Panc1 (cell line): ENCODE measurements around the gene KCTD14.
"Not testable (repeated sequence)": the region's sequence is repeated elsewhere in the genome, so short reads cannot be mapped to it uniquely, and the experiment has no call there.

Experiments used
- CTCF ChIP-seq: fragments of 450-650 bp; IDR thresholded peaks from 2 replicates; pipeline ENCODE4 v1.5.1; 2017; ENCODE audit warnings: mild to moderate bottlenecking
- POLR2AphosphoS5 ChIP-seq: IDR thresholded peaks from 2 replicates; pipeline ENCODE4 v1.6.1; 2012; ENCODE audit warnings: mild to moderate bottlenecking, low read depth, low read length, moderate library complexity
- REST ChIP-seq, 2 experiments: IDR thresholded peaks; 2 replicates each; pipeline ENCODE4 v1.6.1; 2011 to 2012; ENCODE audit warnings: low read depth in 2 of 2, control low read depth in 1 of 2, low read length in 1 of 2, mild to moderate bottlenecking in 1 of 2, moderate library complexity in 1 of 2; ENCODE audit not compliant: insufficient read depth in 1 of 2
- SIN3A ChIP-seq: IDR thresholded peaks from 2 replicates; pipeline ENCODE4 v1.6.1; 2012; ENCODE audit warnings: low read depth, mild to moderate bottlenecking, low read length, moderate library complexity, borderline replicate concordance; ENCODE audit not compliant: insufficient read depth

GRCh38 chr11:77986456-77986855, 36.6 kb downstream of the KCTD14 start:
- not testable (repeated sequence) for TF ChIP-seq CTCF; POLR2AphosphoS5; REST (IDR thresholded peaks at IDR 0.05; ENCODE audit: insufficient read depth in 1 of 2, low read depth in 2 of 2, low read length in 1 of 2); SIN3A
